Stimulated activated CD4-positive, alpha-beta T cell treated with anti-CD3 and anti-CD28 coated beads, Interleukin-4, amount 100 ng/mL, for 24 hours (primary cell): Measurements from ENCODE around the gene USE1.
A peak's percentile ranks its signal among the peaks of the same experiment; 100 is the strongest.
"Not testable (repeated sequence)": the region's sequence is repeated elsewhere in the genome, so short reads cannot be mapped to it uniquely, and the experiment has no call there.

Source experiments
- DNase-seq: peaks from one replicate; pipeline ENCODE4 v3.0.0-alpha.2; 2020

USE1 gene

GRCh38 chr19:17215127-17215971, at the start of gene USE1:
TSS of gene USE1 (plus strand) at chr19:17215357. CDS start at chr19:17215406, 49 bp downstream.
- peak; percentile 89 for DNase-seq

GRCh38 chr19:17165715-17166114, 49.4 kb upstream of the USE1 start:
- DNase-seq: no peak

GRCh38 chr19:17170538-17171297, 44.4 kb upstream of the USE1 start:
- no peak for DNase-seq

GRCh38 chr19:17171874-17172273, 43.3 kb upstream of the USE1 start:
- no peak for DNase-seq

GRCh38 chr19:17172624-17173345, 42.4 kb upstream of the USE1 start:
- no peak for DNase-seq

GRCh38 chr19:17178291-17178690, 36.9 kb upstream of the USE1 start:
- no peak for DNase-seq

- DNase-seq: no peak
Measured at GRCh38 chr19:17180997-17181702, 34.0 kb upstream of the USE1 start.

- DNase-seq: peak; percentile 17
Measured at GRCh38 chr19:17183271-17183761, 31.8 kb upstream of the USE1 start.

GRCh38 chr19:17183858-17184321, 31.3 kb upstream of the USE1 start:
- peak; percentile 24 for DNase-seq

GRCh38 chr19:17184371-17184841, 30.8 kb upstream of the USE1 start:
- peak; percentile 35 for DNase-seq

- no peak for DNase-seq
Measured at GRCh38 chr19:17185590-17185989, 29.6 kb upstream of the USE1 start.

GRCh38 chr19:17191736-17192135, 23.4 kb upstream of the USE1 start:
- DNase-seq: not testable (repeated sequence)

- DNase-seq: no peak
Measured at GRCh38 chr19:17192751-17193150, 22.4 kb upstream of the USE1 start.

- DNase-seq: no peak
Measured at GRCh38 chr19:17194608-17195007, 20.5 kb upstream of the USE1 start.

- no peak for DNase-seq
Measured at GRCh38 chr19:17195106-17195505, 20.1 kb upstream of the USE1 start.

GRCh38 chr19:17196610-17197009, 18.5 kb upstream of the USE1 start:
- DNase-seq: no peak

GRCh38 chr19:17197666-17198065, 17.5 kb upstream of the USE1 start:
- DNase-seq: no peak

GRCh38 chr19:17200408-17201079, 14.6 kb upstream of the USE1 start:
- no peak for DNase-seq

- DNase-seq: peak; percentile 23
Measured at GRCh38 chr19:17202249-17202648, 12.9 kb upstream of the USE1 start.

- no peak for DNase-seq
Measured at GRCh38 chr19:17202713-17203112, 12.4 kb upstream of the USE1 start.
